HCT116 (cell line): ENCODE data around the gene PATL2. TPM values are rescaled to one million over a fixed set of nuclear protein-coding genes. Genes with fewer than 3 reads are reported as not detected.

Source experiments
- ATAC-seq: fragments of 200-7000 bp; cut with Tn5 transposase; 2 replicates; pipeline ENCODE4 v1.9.1; 2020; ENCODE audit warnings: mild to moderate bottlenecking, moderate library complexity
- BruUV-seq: library from RNA; stranded (reverse); fragments of 400-500 nt; replicated peaks from 2 replicates; lab custom pipeline; 2021; lab: Mats Ljungman, UMichigan
- CTCF ChIA-PET: fragments of 300-600 bp; sonication (Branson Sonifier 250); formaldehyde crosslinking; loops from one replicate; lab custom pipeline; 2021; ENCODE audit warnings: antibody characterized with exemption; lab: Charles Lee
- POLR2A ChIA-PET: fragments of 300-600, 350-600 bp; sonication (Branson Sonifier 250); formaldehyde crosslinking; loops from one replicate; lab custom pipeline; 2021; ENCODE audit warnings: antibody characterized with exemption; lab: Charles Lee
- RAD21 ChIA-PET, 2 experiments: fragments of 300-600 bp; sonication (Branson Sonifier 250); formaldehyde crosslinking; loops; one replicate each; lab custom pipeline; 2023; ENCODE audit warnings: low total read pairs in 2 of 2; ENCODE audit not compliant: uncharacterized antibody in 2 of 2, unreplicated experiment in 2 of 2, low non-redundant PET in 1 of 2; lab: Charles Lee
- DNase-seq: peaks from one replicate; pipeline ENCODE4 v3.0.0-alpha.2; 2010; ENCODE audit warnings: low read depth, low spot score
- H2AFZ ChIP-seq: fragments of 200-600 bp; shearing (Covaris generic), sonication (generic); 2 replicates; pipeline ENCODE4 v1.6.1; 2017; ENCODE audit warnings: low read depth, mixed run types, mixed read lengths, antibody characterized with exemption, low read length; ENCODE audit not compliant: poor library complexity, severe bottlenecking
- H3K27ac ChIP-seq: 2 replicates; pipeline ENCODE4 v1.5.1; 2012; ENCODE audit warnings: low read depth, low read length
- H3K27me3 ChIP-seq: fragments of 200-600 bp; sonication (generic); 2 replicates; pipeline ENCODE4 v1.6.1; 2016; ENCODE audit warnings: mixed run types, low read length, mixed read lengths; ENCODE audit not compliant: insufficient read depth
- H3K36me3 ChIP-seq, 2 experiments: fragments of 200-500 bp in 1 of 2; fragments of 200-600 bp in 1 of 2; sonication (Bioruptor generic) in 1 of 2; sonication (generic) in 1 of 2; 2 replicates each; pipeline versions ENCODE4 v1.5.1 to v1.6.1; 2014 to 2016; ENCODE audit warnings: low read length in 2 of 2, inconsistent platforms in 1 of 2, mixed read lengths in 1 of 2, mixed run types in 1 of 2; ENCODE audit not compliant: insufficient read depth in 2 of 2, control insufficient read depth in 1 of 2
- H3K4me1 ChIP-seq, 2 experiments: fragments of 200-600 bp in 1 of 2; sonication (generic) in 1 of 2; 2 replicates each; pipeline versions ENCODE4 v1.5.1 to v1.6.1; 2012 to 2017; ENCODE audit warnings: low read length in 2 of 2, inconsistent platforms in 1 of 2, mild to moderate bottlenecking in 1 of 2, mixed read lengths in 1 of 2, mixed run types in 1 of 2, moderate library complexity in 1 of 2; ENCODE audit not compliant: insufficient read depth in 2 of 2, control insufficient read depth in 1 of 2
- H3K4me2 ChIP-seq: fragments of 200-600 bp; sonication (generic); 2 replicates; pipeline ENCODE4 v1.6.1; 2017; ENCODE audit warnings: mixed run types, low read length, mixed read lengths
- H3K4me3 ChIP-seq, 2 experiments: fragments of 200-600 bp in 1 of 2; sonication (generic) in 1 of 2; replicated peaks in 1 of 2; 2 replicates each; pipeline ENCODE4 v1.5.1; 2011 to 2016; ENCODE audit warnings: low read length in 2 of 2, control low read depth in 1 of 2, low read depth in 1 of 2, mild to moderate bottlenecking in 1 of 2, mixed read lengths in 1 of 2, mixed run types in 1 of 2
- H3K79me2 ChIP-seq: fragments of 200-600 bp; sonication (generic); 2 replicates; pipeline ENCODE4 v1.6.1; 2017; ENCODE audit warnings: mild to moderate bottlenecking, mixed run types, low read length, moderate library complexity, mixed read lengths; ENCODE audit not compliant: insufficient read depth
- H3K9ac ChIP-seq: fragments of 200-600 bp; sonication (generic); 2 replicates; pipeline ENCODE4 v1.6.1; 2016; ENCODE audit warnings: low read length, mixed read lengths
- H3K9me2 ChIP-seq: fragments of 200-600 bp; sonication (generic), shearing (Covaris generic); 2 replicates; pipeline ENCODE4 v1.6.1; 2017; ENCODE audit warnings: mixed run types, mild to moderate bottlenecking, moderate library complexity; ENCODE audit not compliant: insufficient read depth
- H3K9me3 ChIP-seq, 2 experiments: fragments of 200-500 bp in 1 of 2; fragments of 200-600 bp in 1 of 2; sonication (Bioruptor generic) in 1 of 2; sonication (generic) in 1 of 2; 2 replicates each; pipeline ENCODE4 v1.6.1; 2014 to 2017; ENCODE audit warnings: low read length in 2 of 2, mixed read lengths in 2 of 2, inconsistent platforms in 1 of 2, low read depth in 1 of 2, mild to moderate bottlenecking in 1 of 2, mixed run types in 1 of 2, moderate library complexity in 1 of 2; ENCODE audit not compliant: control insufficient read depth in 1 of 2, insufficient read depth in 1 of 2
- H4K20me1 ChIP-seq: fragments of 200-600 bp; sonication (generic), shearing (Covaris generic); 2 replicates; pipeline ENCODE4 v1.6.1; 2017; ENCODE audit warnings: mixed run types, mild to moderate bottlenecking, moderate library complexity; ENCODE audit not compliant: insufficient read depth
- CEBPB ChIP-seq: IDR thresholded peaks from 2 replicates; pipeline ENCODE4 v1.6.1; 2012; ENCODE audit warnings: low read depth
- ELF1 ChIP-seq: IDR thresholded peaks from 2 replicates; pipeline ENCODE4 v1.6.1; 2012; ENCODE audit warnings: low read depth, borderline replicate concordance
- EZH2 ChIP-seq: fragments of 200-600 bp; sonication (generic); IDR thresholded peaks from 2 replicates; pipeline ENCODE4 v1.6.1; 2017; ENCODE audit warnings: antibody characterized with exemption, mixed run types
- EZH2phosphoT487 ChIP-seq: fragments of 200-600 bp; IDR thresholded peaks from 2 replicates; pipeline ENCODE4 v1.6.1; 2018; ENCODE audit warnings: antibody characterized with exemption, borderline replicate concordance
- MAX ChIP-seq: IDR thresholded peaks from 2 replicates; pipeline ENCODE4 v1.6.1; 2012
- RAD21 ChIP-seq: IDR thresholded peaks from 2 replicates; pipeline ENCODE4 v1.6.1; 2012; ENCODE audit warnings: low read depth, mild to moderate bottlenecking
- SIN3A ChIP-seq: IDR thresholded peaks from 2 replicates; pipeline ENCODE4 v1.6.1; 2012; ENCODE audit warnings: low read depth
- TCF7L2 ChIP-seq: IDR thresholded peaks from 2 replicates; pipeline ENCODE4 v1.7.0; 2011; ENCODE audit warnings: borderline replicate concordance, inconsistent platforms; ENCODE audit not compliant: insufficient read depth, insufficient read length; ENCODE audit errors: extremely low read depth
- ZFX ChIP-seq: fragments of 450-650 bp; IDR thresholded peaks from 2 replicates; pipeline ENCODE4 v1.6.1; 2017
- ZNF274 ChIP-seq: fragments of 200-500 bp; sonication (Bioruptor generic); IDR thresholded peaks from 2 replicates; pipeline ENCODE4 v1.6.1; 2014; ENCODE audit warnings: mild to moderate bottlenecking, low read depth, low read length, inconsistent platforms
- intact Hi-C: fragments of 100-400 bp; cut with micrococcal nuclease; formaldehyde crosslinking; loops from 2 replicates; pipeline ENCODE4 v1.10.0; 2022
- total RNA-seq: library from RNA; stranded (reverse); gene quantifications from one replicate; pipeline ENCODE4 v1.2.1, GENCODE V29; 2021; ENCODE audit not compliant: unreplicated experiment
- TF ChIP-seq, protein P1 (sequence below), 3 experiments: fragments of 200-600 bp in 1 of 3; sonication (generic) in 1 of 3; IDR thresholded peaks in 2 of 3; conservative IDR thresholded peaks in 1 of 3; 2 replicates each; pipeline ENCODE4 v1.5.1; 2012 to 2017; ENCODE audit warnings: low read depth in 2 of 3, low read length in 2 of 3, antibody characterized with exemption in 1 of 3, borderline replicate concordance in 1 of 3, control low read depth in 1 of 3, mild to moderate bottlenecking in 1 of 3, mixed read lengths in 1 of 3, mixed run types in 1 of 3, moderate library complexity in 1 of 3; ENCODE audit not compliant: insufficient read depth in 1 of 3
- TF ChIP-seq, protein P2 (sequence below): IDR thresholded peaks from 2 replicates; pipeline ENCODE4 v1.6.1; 2011; ENCODE audit warnings: mild to moderate bottlenecking, low read length, moderate library complexity; ENCODE audit not compliant: insufficient replicate concordance; ENCODE audit errors: extremely low read depth

PATL2 gene
- total RNA-seq, 1 experiment from 2014 or later, result 1.2 TPM

GRCh38 chr15:44712346-44713005 lies 1.4 kb upstream of the PATL2 start:
- POLR2A ChIA-PET, result interaction anchor here (0.8 to 7.0 kb wide), 8 partner anchors 9 to 49 kb away, joined by 3 to 106 read pairs (median 8); partner anchors contain the start of genes SPG11 and TRIM69
- DNase-seq (peak; percentile 54), ATAC-seq (peak; percentile 20)
- H3K9ac ChIP-seq, result peak overlapping the region; percentile 74
- no TSS peak for BruUV-seq
- intact Hi-C loops, result no loop called here
- peak overlapping the region; percentile 83 for H3K4me2 ChIP-seq
- peak overlapping the region; percentile 84 to 93 for H3K4me3 ChIP-seq
- RAD21 ChIA-PET, result interaction anchor here (0.7 to 1.9 kb wide), 3 partner anchors 25 to 49 kb away, joined by 3 to 5 read pairs (median 4); partner anchors contain the start of gene SPG11 (in 1 of the 2)
- TF ChIP-seq MAX, result 0 out of 2 replicates have a peak, but pooled peaks have one; percentile 12
- no peak for TF ChIP-seq EZH2
- peaks cover 11 to 19% of the 10 kb centered on the region in 2 experiments; a peak in 3 of 4 replicates for H3K4me1 ChIP-seq
- CTCF ChIA-PET, result interaction anchor here (1.0 to 3.6 kb wide), 5 partner anchors 10 to 49 kb away, joined by 5 to 30 read pairs (median 16); partner anchors contain the start of genes SPG11 and TRIM69
- no peaks in the 10 kb centered on the region for H3K27me3 ChIP-seq
- H3K9me2 ChIP-seq, result no peaks in the 10 kb centered on the region
- H4K20me1 ChIP-seq, result no peaks in the 10 kb centered on the region
- peaks cover 22 to 26% of the 10 kb centered on the region in 2 experiments for H3K36me3 ChIP-seq
- no peaks in the 10 kb centered on the region for H3K9me3 ChIP-seq
- peaks cover 41% of the 10 kb centered on the region for H3K79me2 ChIP-seq
- H2AFZ ChIP-seq, result no peak overlapping the region
- H3K27ac ChIP-seq, result peak overlapping the region; percentile 69

DNA sequence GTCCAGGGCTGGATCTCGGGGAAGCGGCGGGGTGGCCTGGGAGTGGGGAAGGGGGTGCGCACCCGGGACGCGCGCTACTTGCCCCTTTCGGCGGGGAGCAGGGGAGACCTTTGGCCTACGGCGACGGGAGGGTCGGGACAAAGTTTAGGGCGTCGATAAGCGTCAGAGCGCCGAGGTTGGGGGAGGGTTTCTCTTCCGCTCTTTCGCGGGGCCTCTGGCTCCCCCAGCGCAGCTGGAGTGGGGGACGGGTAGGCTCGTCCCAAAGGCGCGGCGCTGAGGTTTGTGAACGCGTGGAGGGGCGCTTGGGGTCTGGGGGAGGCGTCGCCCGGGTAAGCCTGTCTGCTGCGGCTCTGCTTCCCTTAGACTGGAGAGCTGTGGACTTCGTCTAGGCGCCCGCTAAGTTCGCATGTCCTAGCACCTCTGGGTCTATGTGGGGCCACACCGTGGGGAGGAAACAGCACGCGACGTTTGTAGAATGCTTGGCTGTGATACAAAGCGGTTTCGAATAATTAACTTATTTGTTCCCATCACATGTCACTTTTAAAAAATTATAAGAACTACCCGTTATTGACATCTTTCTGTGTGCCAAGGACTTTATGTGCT lies 721 bp upstream of the PATL2 start:
- peak overlapping the region; percentile 69 for H3K27ac ChIP-seq
- TF ChIP-seq, protein P1, sequence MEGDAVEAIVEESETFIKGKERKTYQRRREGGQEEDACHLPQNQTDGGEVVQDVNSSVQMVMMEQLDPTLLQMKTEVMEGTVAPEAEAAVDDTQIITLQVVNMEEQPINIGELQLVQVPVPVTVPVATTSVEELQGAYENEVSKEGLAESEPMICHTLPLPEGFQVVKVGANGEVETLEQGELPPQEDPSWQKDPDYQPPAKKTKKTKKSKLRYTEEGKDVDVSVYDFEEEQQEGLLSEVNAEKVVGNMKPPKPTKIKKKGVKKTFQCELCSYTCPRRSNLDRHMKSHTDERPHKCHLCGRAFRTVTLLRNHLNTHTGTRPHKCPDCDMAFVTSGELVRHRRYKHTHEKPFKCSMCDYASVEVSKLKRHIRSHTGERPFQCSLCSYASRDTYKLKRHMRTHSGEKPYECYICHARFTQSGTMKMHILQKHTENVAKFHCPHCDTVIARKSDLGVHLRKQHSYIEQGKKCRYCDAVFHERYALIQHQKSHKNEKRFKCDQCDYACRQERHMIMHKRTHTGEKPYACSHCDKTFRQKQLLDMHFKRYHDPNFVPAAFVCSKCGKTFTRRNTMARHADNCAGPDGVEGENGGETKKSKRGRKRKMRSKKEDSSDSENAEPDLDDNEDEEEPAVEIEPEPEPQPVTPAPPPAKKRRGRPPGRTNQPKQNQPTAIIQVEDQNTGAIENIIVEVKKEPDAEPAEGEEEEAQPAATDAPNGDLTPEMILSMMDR (IDR thresholded peaks at IDR 0.05 in 2 of 3, conservative IDR thresholded peaks at IDR 0.05 in 1 of 3; ENCODE audit: borderline replicate concordance in 1 of 3, insufficient read depth in 1 of 3, low read depth in 2 of 3, low read length in 2 of 3), result no peak
- TF ChIP-seq ZFX, result no peak
- no peak for TF ChIP-seq RAD21
- TF ChIP-seq SIN3A, result no peak
- no peak for TF ChIP-seq TCF7L2
- no peak for TF ChIP-seq CEBPB
- TF ChIP-seq, protein P2, sequence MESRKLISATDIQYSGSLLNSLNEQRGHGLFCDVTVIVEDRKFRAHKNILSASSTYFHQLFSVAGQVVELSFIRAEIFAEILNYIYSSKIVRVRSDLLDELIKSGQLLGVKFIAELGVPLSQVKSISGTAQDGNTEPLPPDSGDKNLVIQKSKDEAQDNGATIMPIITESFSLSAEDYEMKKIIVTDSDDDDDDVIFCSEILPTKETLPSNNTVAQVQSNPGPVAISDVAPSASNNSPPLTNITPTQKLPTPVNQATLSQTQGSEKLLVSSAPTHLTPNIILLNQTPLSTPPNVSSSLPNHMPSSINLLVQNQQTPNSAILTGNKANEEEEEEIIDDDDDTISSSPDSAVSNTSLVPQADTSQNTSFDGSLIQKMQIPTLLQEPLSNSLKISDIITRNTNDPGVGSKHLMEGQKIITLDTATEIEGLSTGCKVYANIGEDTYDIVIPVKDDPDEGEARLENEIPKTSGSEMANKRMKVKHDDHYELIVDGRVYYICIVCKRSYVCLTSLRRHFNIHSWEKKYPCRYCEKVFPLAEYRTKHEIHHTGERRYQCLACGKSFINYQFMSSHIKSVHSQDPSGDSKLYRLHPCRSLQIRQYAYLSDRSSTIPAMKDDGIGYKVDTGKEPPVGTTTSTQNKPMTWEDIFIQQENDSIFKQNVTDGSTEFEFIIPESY, result no peak
- no peak for TF ChIP-seq ELF1
- TF ChIP-seq ZNF274, result no peak
- no peak for TF ChIP-seq EZH2phosphoT487

More for the DNA sequence above, 721 bp upstream of the PATL2 start:
- DNase-seq (no peak), ATAC-seq (peak; percentile 45)
- peaks cover 41% of the 10 kb centered on the region for H3K79me2 ChIP-seq
- intact Hi-C loops, result loop anchor here (1.0 kb wide), 1 partner anchor 49 kb away; the partner anchor contains the start of gene SPG11
- peak overlapping the region; percentile 83 for H3K4me2 ChIP-seq
- peaks cover 11 to 25% of the 10 kb centered on the region in 2 experiments; a peak in 3 of 4 replicates for H3K4me1 ChIP-seq
- TSS peak; percentile 65 for BruUV-seq
- ChIA-PET RAD21 (interaction anchor here (0.7 to 1.1 kb wide), 3 partner anchors 48 to 49 kb away, joined by 3 to 5 read pairs (median 5); partner anchors contain the start of gene SPG11 (in 2 of the 2)), POLR2A (interaction anchor here (0.5 to 7.0 kb wide), 13 partner anchors 10 to 175 kb away, joined by 3 to 106 read pairs (median 5); partner anchors contain the start of genes EIF3J, SPG11 and TRIM69), CTCF (interaction anchor here (1.0 to 3.6 kb wide), 5 partner anchors 16 to 48 kb away, joined by 6 to 30 read pairs (median 18); partner anchors contain the start of genes SPG11 and TRIM69)
- peaks cover 16 to 19% of the 10 kb centered on the region in 2 experiments; a peak in 3 of 4 replicates for H3K36me3 ChIP-seq
- H3K9ac ChIP-seq, result peak overlapping the region; percentile 74
- H3K27me3 ChIP-seq, result no peaks in the 10 kb centered on the region
- peak overlapping the region; percentile 84 to 93 for H3K4me3 ChIP-seq
- no peaks in the 10 kb centered on the region for H3K9me3 ChIP-seq
- no peaks in the 10 kb centered on the region for H3K9me2 ChIP-seq
- no peak overlapping the region for H2AFZ ChIP-seq
- H4K20me1 ChIP-seq, result no peaks in the 10 kb centered on the region
